ENCODE results near the gene CLEC4D.
A peak's percentile ranks its signal among the peaks of the same experiment; 100 is the strongest.
"Not testable (repeated sequence)": the region's sequence is repeated elsewhere in the genome, so short reads cannot be mapped to it uniquely, and the experiment has no call there.

CLEC4D gene

GRCh38 chr12:8513256-8513655 is at the start of gene CLEC4D:
Gene CLEC4D (plus strand): TSS chr12:8513503. CDS start chr12:8513733, 230 bp downstream.
- no peak for DNase-seq (ENCODE audit: low read depth in 2 of 3, low spot score in 1 of 3)

- DNase-seq (ENCODE audit: low read depth in 2 of 3, low spot score in 1 of 3) = no peak
Observed at GRCh38 chr12:8465301-8465996, 47.9 kb upstream of the CLEC4D start.

- no peak for DNase-seq (ENCODE audit: low read depth in 2 of 3, low spot score in 1 of 3)
Observed at GRCh38 chr12:8466241-8466640, 47.1 kb upstream of the CLEC4D start.

GRCh38 chr12:8471090-8471489 is 42.2 kb upstream of the CLEC4D start:
- DNase-seq (ENCODE audit: low read depth in 2 of 3, low spot score in 1 of 3) = no peak

GRCh38 chr12:8475508-8476203 is 37.6 kb upstream of the CLEC4D start:
- DNase-seq (ENCODE audit: low read depth in 2 of 3, low spot score in 1 of 3) = no peak

GRCh38 chr12:8482571-8483061 is 30.7 kb upstream of the CLEC4D start:
- DNase-seq (ENCODE audit: low read depth in 2 of 3, low spot score in 1 of 3) = no peak

- no peak for DNase-seq (ENCODE audit: low read depth in 2 of 3, low spot score in 1 of 3)
Observed at GRCh38 chr12:8483079-8483478, 30.2 kb upstream of the CLEC4D start.

- no peak for DNase-seq (ENCODE audit: low read depth in 2 of 3, low spot score in 1 of 3)
Observed at GRCh38 chr12:8491646-8492530, 21.4 kb upstream of the CLEC4D start.

- DNase-seq (ENCODE audit: low read depth in 2 of 3, low spot score in 1 of 3) = peak in 2 of 3 donors; percentile 30 to 58
Observed at GRCh38 chr12:8493084-8493483, 20.2 kb upstream of the CLEC4D start.

GRCh38 chr12:8495671-8496070 is 17.6 kb upstream of the CLEC4D start:
- DNase-seq (ENCODE audit: low read depth in 2 of 3, low spot score in 1 of 3) = not testable (repeated sequence)

- not testable (repeated sequence) for DNase-seq (ENCODE audit: low read depth in 2 of 3, low spot score in 1 of 3)
Observed at GRCh38 chr12:8496074-8496473, 17.2 kb upstream of the CLEC4D start.

GRCh38 chr12:8499616-8500015 is 13.7 kb upstream of the CLEC4D start:
- DNase-seq (ENCODE audit: low read depth in 2 of 3, low spot score in 1 of 3) = no peak

- no peak for DNase-seq (ENCODE audit: low read depth in 2 of 3, low spot score in 1 of 3)
Observed at GRCh38 chr12:8501720-8502119, 11.6 kb upstream of the CLEC4D start.

GRCh38 chr12:8504351-8504750 is 9.0 kb upstream of the CLEC4D start:
- no peak for DNase-seq (ENCODE audit: low read depth in 2 of 3, low spot score in 1 of 3)

GRCh38 chr12:8507596-8507995 is 5.7 kb upstream of the CLEC4D start:
- no peak for DNase-seq (ENCODE audit: low read depth in 2 of 3, low spot score in 1 of 3)

- no peak for DNase-seq (ENCODE audit: low read depth in 2 of 3, low spot score in 1 of 3)
Observed at GRCh38 chr12:8508223-8508622, 5.1 kb upstream of the CLEC4D start.

- DNase-seq (ENCODE audit: low read depth in 2 of 3, low spot score in 1 of 3) = no peak
Observed at GRCh38 chr12:8508910-8509841, 4.1 kb upstream of the CLEC4D start.

- DNase-seq (ENCODE audit: low read depth in 2 of 3, low spot score in 1 of 3) = no peak
Observed at GRCh38 chr12:8517971-8518370, 4.7 kb downstream of the CLEC4D start.

GRCh38 chr12:8519171-8519570 is 5.9 kb downstream of the CLEC4D start:
- DNase-seq (ENCODE audit: low read depth in 2 of 3, low spot score in 1 of 3) = no peak
